ENCODE data around the gene SETD3. TPM values are rescaled to one million over a fixed set of nuclear protein-coding genes. Genes with fewer than 3 reads are reported as not detected.

Gene SETD3
- total and polyA plus RNA-seq, 10 of the 15 experiments (the other 5 are each of a cell fraction or from before 2014, with no cell fraction given): 11.3 to 44.2 (median 36.5) TPM

DNA sequence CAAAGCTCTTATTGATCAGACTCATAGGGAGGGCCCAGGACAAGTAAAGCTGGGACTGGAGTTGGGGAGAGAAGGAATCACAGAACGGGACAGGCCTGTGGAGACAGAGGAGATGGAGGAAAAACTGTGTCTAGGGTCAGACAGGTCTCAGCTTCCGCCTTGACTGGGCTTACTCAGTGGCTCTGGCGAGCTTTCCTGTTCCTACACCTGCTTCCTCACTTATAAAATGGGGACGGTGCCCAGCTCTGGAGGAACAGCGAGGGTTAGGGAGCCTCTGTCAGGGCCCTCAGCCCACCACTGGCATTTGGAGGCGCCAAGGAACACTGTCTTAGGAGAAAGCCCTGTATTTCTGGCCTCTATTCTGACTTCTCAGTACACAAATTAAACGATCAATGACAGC lies 34.7 kb downstream of the SETD3 start:
- no peaks in the 10 kb centered on the region for H4K20me1 ChIP-seq (ENCODE audit: control insufficient read depth, insufficient read depth)
- TF ChIP-seq TBL1XR1 (IDR thresholded peaks at IDR 0.05; ENCODE audit: low read depth, low read length): no peak
- TF ChIP-seq, protein P1, sequence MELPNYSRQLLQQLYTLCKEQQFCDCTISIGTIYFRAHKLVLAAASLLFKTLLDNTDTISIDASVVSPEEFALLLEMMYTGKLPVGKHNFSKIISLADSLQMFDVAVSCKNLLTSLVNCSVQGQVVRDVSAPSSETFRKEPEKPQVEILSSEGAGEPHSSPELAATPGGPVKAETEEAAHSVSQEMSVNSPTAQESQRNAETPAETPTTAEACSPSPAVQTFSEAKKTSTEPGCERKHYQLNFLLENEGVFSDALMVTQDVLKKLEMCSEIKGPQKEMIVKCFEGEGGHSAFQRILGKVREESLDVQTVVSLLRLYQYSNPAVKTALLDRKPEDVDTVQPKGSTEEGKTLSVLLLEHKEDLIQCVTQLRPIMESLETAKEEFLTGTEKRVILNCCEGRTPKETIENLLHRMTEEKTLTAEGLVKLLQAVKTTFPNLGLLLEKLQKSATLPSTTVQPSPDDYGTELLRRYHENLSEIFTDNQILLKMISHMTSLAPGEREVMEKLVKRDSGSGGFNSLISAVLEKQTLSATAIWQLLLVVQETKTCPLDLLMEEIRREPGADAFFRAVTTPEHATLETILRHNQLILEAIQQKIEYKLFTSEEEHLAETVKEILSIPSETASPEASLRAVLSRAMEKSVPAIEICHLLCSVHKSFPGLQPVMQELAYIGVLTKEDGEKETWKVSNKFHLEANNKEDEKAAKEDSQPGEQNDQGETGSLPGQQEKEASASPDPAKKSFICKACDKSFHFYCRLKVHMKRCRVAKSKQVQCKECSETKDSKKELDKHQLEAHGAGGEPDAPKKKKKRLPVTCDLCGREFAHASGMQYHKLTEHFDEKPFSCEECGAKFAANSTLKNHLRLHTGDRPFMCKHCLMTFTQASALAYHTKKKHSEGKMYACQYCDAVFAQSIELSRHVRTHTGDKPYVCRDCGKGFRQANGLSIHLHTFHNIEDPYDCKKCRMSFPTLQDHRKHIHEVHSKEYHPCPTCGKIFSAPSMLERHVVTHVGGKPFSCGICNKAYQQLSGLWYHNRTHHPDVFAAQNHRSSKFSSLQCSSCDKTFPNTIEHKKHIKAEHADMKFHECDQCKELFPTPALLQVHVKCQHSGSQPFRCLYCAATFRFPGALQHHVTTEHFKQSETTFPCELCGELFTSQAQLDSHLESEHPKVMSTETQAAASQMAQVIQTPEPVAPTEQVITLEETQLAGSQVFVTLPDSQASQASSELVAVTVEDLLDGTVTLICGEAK (IDR thresholded peaks at IDR 0.05; ENCODE audit: borderline replicate concordance): no peak
- no peak for TF ChIP-seq NBN (IDR thresholded peaks at IDR 0.05)
- TF ChIP-seq EED (IDR thresholded peaks at IDR 0.05; ENCODE audit: low read depth): no peak
- TF ChIP-seq RBBP5 (conservative IDR thresholded peaks at IDR 0.05): no peak
- TF ChIP-seq HCFC1 (IDR thresholded peaks at IDR 0.05; ENCODE audit: low read length): no peak
- ATAC-seq (no peak), DNase-seq (ENCODE audit: low read depth, low spot score) (no peak), FAIRE-seq (no peak)
- H3K27me3 ChIP-seq (replicated peaks in 1 of 2; ENCODE audit: control insufficient read depth in 2 of 2, insufficient read depth in 2 of 2, low read length in 1 of 2): no peaks in the 10 kb centered on the region
- ChIA-PET RAD21 (ENCODE audit: unreplicated experiment) (no interaction called here), POLR2A (no interaction called here), CTCF (interaction anchor here (0.6 to 1.9 kb wide), 2 partner anchors 29 to 374 kb away, joined by 4 to 5 read pairs; no protein-coding TSS in a partner anchor), SMC1A (ENCODE audit: uncharacterized antibody, unreplicated experiment) (interaction anchor here (1.3 kb wide), 1 partner anchor 11 kb away, joined by 5 read pairs; no protein-coding TSS in a partner anchor)
- H3K4me2 ChIP-seq (ENCODE audit: control insufficient read depth, insufficient read depth): no peak overlapping the region
- H3K4me1 ChIP-seq (ENCODE audit: control insufficient read depth, insufficient read depth, low read length): no peaks in the 10 kb centered on the region
- intact Hi-C loops (cut with micrococcal nuclease; ENCODE audit: unreplicated experiment) (no loop called here), in situ Hi-C loops (cut with MboI) (no loop called here)
- H3K9ac ChIP-seq (ENCODE audit: control insufficient read depth, insufficient read depth, low read length): no peak overlapping the region
- no peaks in the 10 kb centered on the region for H3K79me2 ChIP-seq (ENCODE audit: control insufficient read depth, insufficient read depth, low read length)
- H2AFZ ChIP-seq (ENCODE audit: control insufficient read depth, low read depth, low read length): no peak overlapping the region
- 88% methylated on average over 7 of the region's 7 CpGs for WGBS (ENCODE audit: insufficient coverage, insufficient replicate concordance, low lambda C conversion rate, missing lambda C conversion rate)
- BruUV-seq (replicated peaks): no TSS peak
- no peaks in the 10 kb centered on the region for H3K9me3 ChIP-seq (replicated peaks; ENCODE audit: control insufficient read depth, insufficient read depth, low read length)
- no peak overlapping the region for H3K27ac ChIP-seq (ENCODE audit: control insufficient read depth, insufficient read depth)
- no peak overlapping the region for H3K4me3 ChIP-seq
- peaks cover 11 to 14% of the 10 kb centered on the region in 2 experiments; a peak in 3 of 4 replicates for H3K36me3 ChIP-seq (ENCODE audit: control insufficient read depth in 2 of 2, insufficient read depth in 2 of 2, low read length in 1 of 2)

All from GM12878 (cell line).